Measurements from ENCODE around the gene CD72. TPM values are rescaled to one million over a fixed set of nuclear protein-coding genes. Genes with fewer than 3 reads are reported as not detected.
"Not testable (repeated sequence)": the region's sequence is repeated elsewhere in the genome, so short reads cannot be mapped to it uniquely, and the experiment has no call there.

The CD72 gene
- total RNA-seq, 1 donor from 2014 or later, result 4.9 TPM

DNA sequence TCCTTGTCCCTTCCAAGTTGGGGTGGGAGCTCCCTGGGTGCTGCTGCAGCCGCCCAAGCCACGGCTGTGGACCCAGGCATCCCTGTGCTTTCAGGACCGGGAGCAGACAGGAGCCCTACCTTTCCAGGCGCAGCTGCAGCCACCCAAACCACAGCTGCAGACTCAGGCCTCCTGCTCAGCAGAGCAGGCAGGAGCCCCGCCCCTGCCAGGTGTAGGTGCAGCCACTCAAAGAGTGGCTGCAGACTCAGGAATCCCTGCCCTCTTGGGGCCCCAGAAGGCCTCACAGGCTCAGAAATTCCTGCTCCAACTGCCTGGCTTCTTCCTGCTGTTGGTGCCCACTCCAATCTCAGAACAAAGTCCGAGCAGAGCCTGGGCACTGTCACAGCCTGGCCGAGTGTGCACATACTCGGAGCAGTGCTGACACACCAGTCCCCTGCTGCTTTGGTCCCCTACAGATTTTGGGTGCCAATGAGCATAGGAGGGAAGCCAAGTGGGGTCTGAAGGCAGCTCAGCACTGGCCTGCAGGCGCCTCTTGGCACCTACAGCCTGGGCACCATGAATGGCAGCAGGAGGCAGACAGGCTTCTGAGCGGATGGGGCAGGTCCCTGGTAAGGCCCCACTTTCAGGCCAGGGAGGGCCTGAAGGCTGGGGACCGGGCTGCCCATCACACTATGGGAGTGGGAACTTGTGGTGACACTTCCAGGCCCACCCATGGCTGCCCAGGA lies 19.2 kb downstream of the CD72 start:
- TF ChIP-seq, protein P1, sequence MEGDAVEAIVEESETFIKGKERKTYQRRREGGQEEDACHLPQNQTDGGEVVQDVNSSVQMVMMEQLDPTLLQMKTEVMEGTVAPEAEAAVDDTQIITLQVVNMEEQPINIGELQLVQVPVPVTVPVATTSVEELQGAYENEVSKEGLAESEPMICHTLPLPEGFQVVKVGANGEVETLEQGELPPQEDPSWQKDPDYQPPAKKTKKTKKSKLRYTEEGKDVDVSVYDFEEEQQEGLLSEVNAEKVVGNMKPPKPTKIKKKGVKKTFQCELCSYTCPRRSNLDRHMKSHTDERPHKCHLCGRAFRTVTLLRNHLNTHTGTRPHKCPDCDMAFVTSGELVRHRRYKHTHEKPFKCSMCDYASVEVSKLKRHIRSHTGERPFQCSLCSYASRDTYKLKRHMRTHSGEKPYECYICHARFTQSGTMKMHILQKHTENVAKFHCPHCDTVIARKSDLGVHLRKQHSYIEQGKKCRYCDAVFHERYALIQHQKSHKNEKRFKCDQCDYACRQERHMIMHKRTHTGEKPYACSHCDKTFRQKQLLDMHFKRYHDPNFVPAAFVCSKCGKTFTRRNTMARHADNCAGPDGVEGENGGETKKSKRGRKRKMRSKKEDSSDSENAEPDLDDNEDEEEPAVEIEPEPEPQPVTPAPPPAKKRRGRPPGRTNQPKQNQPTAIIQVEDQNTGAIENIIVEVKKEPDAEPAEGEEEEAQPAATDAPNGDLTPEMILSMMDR (IDR thresholded peaks at IDR 0.05; ENCODE audit: partially characterized antibody, unreplicated experiment), result no peak
- H3K9me3 Mint-ChIP-seq (ENCODE audit: unreplicated experiment), result peaks cover 4% of the 10 kb centered on the region
- H3K27ac Mint-ChIP-seq (ENCODE audit: unreplicated experiment), result no peak overlapping the region
- DNase-seq, result no peak
- no peak overlapping the region for H3K4me3 Mint-ChIP-seq (ENCODE audit: unreplicated experiment)
- peaks cover 4% of the 10 kb centered on the region for H3K36me3 Mint-ChIP-seq (ENCODE audit: unreplicated experiment)
- no peaks in the 10 kb centered on the region for H3K27me3 Mint-ChIP-seq (ENCODE audit: unreplicated experiment)
- H3K4me1 Mint-ChIP-seq (ENCODE audit: low read depth, unreplicated experiment), result peaks cover 5% of the 10 kb centered on the region

DNA sequence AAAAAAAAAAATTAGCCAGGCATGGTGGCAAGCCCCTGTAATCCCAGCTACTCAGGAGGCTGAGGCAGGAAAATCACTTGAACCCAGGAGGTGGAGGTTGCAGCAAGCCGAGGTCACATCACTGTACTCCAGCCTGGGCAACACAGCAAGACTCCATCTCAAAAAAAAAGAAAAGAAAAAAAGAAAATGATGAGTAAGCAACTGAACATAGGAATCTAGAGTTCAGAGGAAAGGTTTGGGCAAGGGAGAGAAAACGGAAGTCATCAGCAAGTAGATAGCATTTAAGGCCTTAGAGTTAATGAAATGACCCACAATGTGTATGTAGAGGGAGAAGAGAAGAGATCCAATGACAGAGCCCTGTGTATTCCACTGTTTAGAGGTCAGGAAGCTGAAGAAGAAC lies 21.3 kb downstream of the CD72 start:
- DNase-seq; H3K4me1 Mint-ChIP-seq (ENCODE audit: low read depth, unreplicated experiment); H3K9me3 Mint-ChIP-seq (ENCODE audit: unreplicated experiment); H3K27me3 Mint-ChIP-seq (ENCODE audit: unreplicated experiment); H3K4me3 Mint-ChIP-seq (ENCODE audit: unreplicated experiment); H3K27ac Mint-ChIP-seq (ENCODE audit: unreplicated experiment): not testable (repeated sequence)
- H3K36me3 Mint-ChIP-seq (ENCODE audit: unreplicated experiment), result peaks cover 20% of the 10 kb centered on the region

- Mint-ChIP-seq H3K36me3 (ENCODE audit: unreplicated experiment) (peaks cover 25% of the 10 kb centered on the region), H3K4me3 (ENCODE audit: unreplicated experiment) (no peak overlapping the region), H3K27me3 (ENCODE audit: unreplicated experiment) (no peaks in the 10 kb centered on the region), H3K4me1 (ENCODE audit: low read depth, unreplicated experiment) (no peaks in the 10 kb centered on the region), H3K9me3 (ENCODE audit: unreplicated experiment) (peaks cover 11% of the 10 kb centered on the region), H3K27ac (ENCODE audit: unreplicated experiment) (no peak overlapping the region)
- no peak for DNase-seq
- TF ChIP-seq, protein P1 (IDR thresholded peaks at IDR 0.05; ENCODE audit: partially characterized antibody, unreplicated experiment), result no peak
These were observed 23.7 kb downstream of the CD72 start for GRCh38 chr9:35594471-35594870.

DNA sequence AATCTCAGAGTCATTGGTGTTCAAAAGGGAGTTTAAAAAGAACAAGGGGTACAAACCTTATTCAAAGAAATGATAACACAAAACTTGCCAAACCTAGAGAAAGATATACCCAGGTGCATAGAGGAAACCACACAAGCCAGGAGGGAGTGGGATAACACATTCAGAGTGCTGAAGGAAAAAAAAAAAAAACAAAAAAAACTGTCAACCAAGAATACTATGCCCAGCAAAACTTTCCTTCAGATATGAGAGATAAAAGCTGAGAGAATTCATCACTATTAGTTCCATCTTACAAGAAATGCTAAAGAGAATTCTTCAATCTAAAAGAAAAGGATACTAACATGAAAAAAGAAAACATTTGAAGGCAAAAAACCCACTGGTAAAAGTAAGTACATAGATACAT lies 24.6 kb downstream of the CD72 start:
- TF ChIP-seq, protein P1 (IDR thresholded peaks at IDR 0.05; ENCODE audit: partially characterized antibody, unreplicated experiment), result no peak
- Mint-ChIP-seq H3K4me1 (ENCODE audit: low read depth, unreplicated experiment) (no peaks in the 10 kb centered on the region), H3K27ac (ENCODE audit: unreplicated experiment) (no peak overlapping the region), H3K36me3 (ENCODE audit: unreplicated experiment) (peaks cover 25% of the 10 kb centered on the region), H3K27me3 (ENCODE audit: unreplicated experiment) (no peaks in the 10 kb centered on the region), H3K9me3 (ENCODE audit: unreplicated experiment) (peaks cover 11% of the 10 kb centered on the region), H3K4me3 (ENCODE audit: unreplicated experiment) (no peak overlapping the region)
- no peak for DNase-seq

DNA sequence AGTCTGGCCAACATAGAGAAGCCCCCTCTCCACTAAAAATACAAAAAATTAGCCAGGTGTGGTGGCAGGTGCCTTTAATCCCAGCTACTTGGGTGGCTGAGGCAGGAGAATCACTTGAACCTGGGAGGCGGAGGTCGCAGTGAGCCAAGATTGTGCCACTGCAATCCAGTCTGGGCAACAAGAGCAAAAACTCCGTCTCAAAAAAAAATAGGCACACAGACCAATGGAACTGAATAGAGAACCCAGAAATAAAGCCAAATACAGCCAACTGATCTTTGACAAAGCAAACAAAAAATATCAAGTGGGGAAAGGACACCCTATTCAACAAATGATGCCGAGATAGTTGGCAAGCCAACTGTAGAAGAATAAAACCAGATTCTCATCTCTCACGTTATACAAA lies 29.7 kb downstream of the CD72 start:
- H3K4me1 Mint-ChIP-seq (ENCODE audit: low read depth, unreplicated experiment); DNase-seq; H3K27ac Mint-ChIP-seq (ENCODE audit: unreplicated experiment); H3K4me3 Mint-ChIP-seq (ENCODE audit: unreplicated experiment); H3K27me3 Mint-ChIP-seq (ENCODE audit: unreplicated experiment); H3K9me3 Mint-ChIP-seq (ENCODE audit: unreplicated experiment): not testable (repeated sequence)
- H3K36me3 Mint-ChIP-seq (ENCODE audit: unreplicated experiment), result peaks cover 18% of the 10 kb centered on the region

DNA sequence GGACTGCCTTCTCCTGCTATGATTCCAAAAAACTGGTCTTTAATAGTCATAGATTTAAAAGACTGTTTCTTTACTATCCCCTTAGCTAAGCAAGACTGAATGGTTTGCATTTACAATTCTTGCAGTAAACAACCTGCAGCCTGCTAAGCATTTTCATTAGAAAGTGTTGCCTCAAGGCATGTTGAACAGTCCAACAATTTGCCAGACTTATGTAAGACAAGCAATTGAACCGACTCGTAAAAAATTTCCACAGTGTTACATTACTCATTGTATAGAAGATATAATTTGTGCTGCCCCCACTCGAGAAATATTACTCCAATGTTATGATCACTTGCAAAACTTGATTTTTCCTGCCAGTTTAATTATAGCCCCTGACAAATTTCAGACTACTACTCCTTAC lies 33.5 kb downstream of the CD72 start:
- not testable (repeated sequence) for H3K27ac Mint-ChIP-seq (ENCODE audit: unreplicated experiment); H3K4me3 Mint-ChIP-seq (ENCODE audit: unreplicated experiment); H3K27me3 Mint-ChIP-seq (ENCODE audit: unreplicated experiment)

DNA sequence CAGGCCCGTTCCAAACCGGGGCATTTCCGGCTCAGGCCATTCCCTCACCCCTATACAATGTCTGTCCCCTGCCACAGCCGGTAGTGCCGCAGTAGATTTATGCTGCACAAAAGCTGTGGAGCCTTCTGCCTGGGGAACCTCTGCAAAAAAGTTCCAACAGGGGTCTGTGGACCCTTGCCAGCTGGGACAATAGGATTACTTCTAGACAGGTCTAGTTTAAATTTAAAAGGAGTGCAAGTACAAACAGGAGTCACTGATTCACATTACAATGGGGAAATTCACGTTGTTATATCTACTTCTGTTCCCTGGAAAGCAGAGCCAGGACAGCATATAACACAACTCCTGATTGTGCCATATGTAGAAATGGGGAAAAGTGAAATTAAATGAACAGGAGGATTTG lies 34.7 kb downstream of the CD72 start:
- not testable (repeated sequence) for H3K27ac Mint-ChIP-seq (ENCODE audit: unreplicated experiment); H3K4me1 Mint-ChIP-seq (ENCODE audit: low read depth, unreplicated experiment); H3K4me3 Mint-ChIP-seq (ENCODE audit: unreplicated experiment); H3K27me3 Mint-ChIP-seq (ENCODE audit: unreplicated experiment); H3K9me3 Mint-ChIP-seq (ENCODE audit: unreplicated experiment); DNase-seq
- H3K36me3 Mint-ChIP-seq (ENCODE audit: unreplicated experiment), result peaks cover 25% of the 10 kb centered on the region

More for the DNA sequence above, 33.5 kb downstream of the CD72 start:
- DNase-seq; H3K9me3 Mint-ChIP-seq (ENCODE audit: unreplicated experiment); H3K4me1 Mint-ChIP-seq (ENCODE audit: low read depth, unreplicated experiment): not testable (repeated sequence)
- peaks cover 21% of the 10 kb centered on the region for H3K36me3 Mint-ChIP-seq (ENCODE audit: unreplicated experiment)

DNA sequence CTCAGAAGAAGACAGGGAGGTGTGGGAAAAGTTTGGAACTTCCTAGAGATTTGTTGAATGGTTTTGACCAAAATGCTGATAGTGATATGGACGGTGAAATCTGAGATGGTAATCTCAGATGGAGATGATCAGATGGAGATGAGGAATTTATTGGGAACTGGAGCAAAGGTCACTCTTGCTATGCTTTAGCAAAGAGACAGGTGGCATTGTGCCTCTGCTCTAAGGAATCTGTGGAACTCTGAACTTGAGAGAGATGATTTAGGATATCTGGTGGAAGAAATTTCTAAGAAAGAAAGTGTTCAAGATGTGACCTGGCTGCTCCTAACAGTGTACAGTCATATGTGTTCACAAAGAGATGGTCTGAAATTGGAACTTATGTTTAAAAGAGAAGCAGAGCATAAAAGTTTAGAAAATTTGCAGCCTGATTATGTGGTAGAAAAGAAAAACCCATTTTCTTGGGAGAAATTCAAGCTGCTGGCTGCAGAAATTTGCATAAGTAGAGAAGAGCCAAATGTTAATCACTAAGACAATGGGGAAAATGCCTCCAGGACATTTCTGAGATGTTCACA lies 38.5 kb downstream of the CD72 start:
- H3K27me3 Mint-ChIP-seq (ENCODE audit: unreplicated experiment); H3K9me3 Mint-ChIP-seq (ENCODE audit: unreplicated experiment); H3K4me3 Mint-ChIP-seq (ENCODE audit: unreplicated experiment): not testable (repeated sequence)

More for the DNA sequence above, 38.5 kb downstream of the CD72 start:
- peaks cover 25% of the 10 kb centered on the region for H3K36me3 Mint-ChIP-seq (ENCODE audit: unreplicated experiment)
- not testable (repeated sequence) for H3K27ac Mint-ChIP-seq (ENCODE audit: unreplicated experiment); DNase-seq; H3K4me1 Mint-ChIP-seq (ENCODE audit: low read depth, unreplicated experiment)
